Lower lobe of right lung (tissue), 2 donors: ENCODE measurements around the gene NEDD4L. TPM values are rescaled to one million over a fixed set of nuclear protein-coding genes. Genes with fewer than 3 reads are reported as not detected.

Experiments used
- ATAC-seq, 2 donors: fragments of 200-7000 bp; cut with Tn5 transposase; one replicate each; pipeline ENCODE4 v1.9.1; 2020 to 2022; ENCODE audit warnings: mild to moderate bottlenecking in 2 of 2, moderate library complexity in 2 of 2
- DNase-seq: peaks from one replicate; pipeline ENCODE4 v3.0.0-alpha.2; 2020
- H3K27ac ChIP-seq: fragments of 200-600 bp; one replicate; pipeline ENCODE4 v1.8.0; 2022
- H3K27me3 ChIP-seq: fragments of 200-600 bp; one replicate; pipeline ENCODE4 v1.8.0; 2022; ENCODE audit warnings: low read depth
- H3K36me3 ChIP-seq: fragments of 200-600 bp; one replicate; pipeline ENCODE4 v1.8.0; 2022; ENCODE audit warnings: mild to moderate bottlenecking
- H3K4me1 ChIP-seq: fragments of 200-600 bp; one replicate; pipeline ENCODE4 v1.8.0; 2022
- H3K4me3 ChIP-seq: fragments of 200-600 bp; one replicate; pipeline ENCODE4 v1.8.0; 2022; ENCODE audit warnings: mild to moderate bottlenecking
- H3K9me3 ChIP-seq: fragments of 200-600 bp; one replicate; pipeline ENCODE4 v1.8.0; 2022
- CTCF ChIP-seq: fragments of 200-600 bp; IDR thresholded peaks from one replicate; pipeline ENCODE4 v1.8.0; 2022; ENCODE audit warnings: antibody characterized with exemption, mild to moderate bottlenecking
- intact Hi-C: fragments of 100-400 bp; cut with DNase I; formaldehyde crosslinking; loops from one replicate; pipeline ENCODE4 v1.11.0; 2022
- total RNA-seq: library from RNA; stranded (reverse); fragmentation: NEBNext Ultra II Directional; extraction: Animal tissue kit (Norgen Biotek cat#: 25700); gene quantifications from one replicate; pipeline ENCODE4 v1.2.1, GENCODE V29; 2021
- donor health status: DM: no; HTN: yes; CAD: no; lungs with severe emphysema.

NEDD4L gene
- total RNA-seq, 1 donor from 2014 or later = 203 TPM

GRCh38 chr18:58315041-58315440, 271.0 kb downstream of the NEDD4L start:
- ATAC-seq (no peak), DNase-seq (no peak)
- intact Hi-C loops = no loop called here
- no peak for TF ChIP-seq CTCF
- Histone ChIP-seq H3K36me3 (no peaks in the 10 kb centered on the region), H3K4me3 (no peak overlapping the region), H3K27me3 (no peaks in the 10 kb centered on the region), H3K27ac (peak overlapping the region; percentile 60), H3K4me1 (peaks cover 67% of the 10 kb centered on the region), H3K9me3 (no peaks in the 10 kb centered on the region)

GRCh38 chr18:58315739-58316215, 271.8 kb downstream of the NEDD4L start:
- TF ChIP-seq CTCF = no peak
- intact Hi-C loops = no loop called here
- Histone ChIP-seq H3K27me3 (no peaks in the 10 kb centered on the region), H3K4me3 (no peak overlapping the region), H3K36me3 (no peaks in the 10 kb centered on the region), H3K4me1 (peaks cover 60% of the 10 kb centered on the region), H3K9me3 (no peaks in the 10 kb centered on the region), H3K27ac (peak overlapping the region; percentile 60)
- ATAC-seq (peak; percentile 19 to 40), DNase-seq (no peak)

GRCh38 chr18:58316396-58317342, 272.6 kb downstream of the NEDD4L start:
- peak overlapping the region; percentile 60 for H3K27ac ChIP-seq
- H3K27me3 ChIP-seq = no peaks in the 10 kb centered on the region
- H3K4me1 ChIP-seq = peaks cover 58% of the 10 kb centered on the region
- H3K9me3 ChIP-seq = no peaks in the 10 kb centered on the region
- TF ChIP-seq CTCF = no peak
- DNase-seq (no peak), ATAC-seq (no peak)
- intact Hi-C loops = no loop called here
- no peaks in the 10 kb centered on the region for H3K36me3 ChIP-seq
- no peak overlapping the region for H3K4me3 ChIP-seq

- Histone ChIP-seq H3K4me3 (no peak overlapping the region), H3K9me3 (no peaks in the 10 kb centered on the region), H3K36me3 (peaks cover 9% of the 10 kb centered on the region), H3K27me3 (no peaks in the 10 kb centered on the region), H3K4me1 (peaks cover 44% of the 10 kb centered on the region), H3K27ac (no peak overlapping the region)
- TF ChIP-seq CTCF = no peak
- DNase-seq (no peak), ATAC-seq (no peak)
- intact Hi-C loops = no loop called here
Measured at GRCh38 chr18:58319719-58320118, 275.7 kb downstream of the NEDD4L start.

- no peak for DNase-seq
- Histone ChIP-seq H3K4me1 (peaks cover 31% of the 10 kb centered on the region), H3K27ac (peak overlapping the region; percentile 50), H3K9me3 (no peaks in the 10 kb centered on the region), H3K4me3 (no peak overlapping the region), H3K36me3 (peaks cover 14% of the 10 kb centered on the region), H3K27me3 (no peaks in the 10 kb centered on the region)
- intact Hi-C loops = no loop called here
- peak in 1 of 2 donors; percentile 20 for ATAC-seq
- TF ChIP-seq CTCF = no peak
Measured at GRCh38 chr18:58320907-58321561, 277.0 kb downstream of the NEDD4L start.
